ENCODE measurements around the gene MRPS21. TPM values are rescaled to one million over a fixed set of nuclear protein-coding genes. Genes with fewer than 3 reads are reported as not detected.

The MRPS21 gene
- total RNA-seq, 1 donor from 2014 or later, result 96.2 TPM

- no peaks in the 10 kb centered on the region for H3K9me3 Mint-ChIP-seq
- no peaks in the 10 kb centered on the region for H3K27me3 Mint-ChIP-seq (ENCODE audit: low read depth)
- no peak for DNase-seq (ENCODE audit: low read depth, low spot score)
- H3K4me3 Mint-ChIP-seq, result no peak overlapping the region
- no peak overlapping the region for H3K27ac Mint-ChIP-seq (ENCODE audit: unreplicated experiment)
- peaks cover 25% of the 10 kb centered on the region for H3K36me3 Mint-ChIP-seq (ENCODE audit: low read depth)
- no peak for TF ChIP-seq CTCF (conservative IDR thresholded peaks at IDR 0.05)
- no peaks in the 10 kb centered on the region for H3K4me1 Mint-ChIP-seq
Observed at GRCh38 chr1:150346316-150346715, 52.7 kb downstream of the MRPS21 start.

- TF ChIP-seq CTCF (conservative IDR thresholded peaks at IDR 0.05), result no peak
- DNase-seq (ENCODE audit: low read depth, low spot score), result no peak
- Mint-ChIP-seq H3K27me3 (ENCODE audit: low read depth) (no peaks in the 10 kb centered on the region), H3K36me3 (ENCODE audit: low read depth) (peaks cover 22% of the 10 kb centered on the region), H3K9me3 (no peaks in the 10 kb centered on the region), H3K4me1 (no peaks in the 10 kb centered on the region), H3K4me3 (no peak overlapping the region), H3K27ac (ENCODE audit: unreplicated experiment) (no peak overlapping the region)
Observed at GRCh38 chr1:150352866-150353265, 59.2 kb downstream of the MRPS21 start.

Other genes starting within 250 kb of the MRPS21 start
- 48.8 and 53.1 TPM in 2 replicates for gene VPS45, start 226.1 kb upstream of the MRPS21 start, total RNA-seq
- gene PLEKHO1, start 143.9 kb upstream of the MRPS21 start, total RNA-seq, result 106 and 113 TPM in 2 replicates
- gene ANP32E, start 57.7 kb upstream of the MRPS21 start, total RNA-seq, result 110 and 114 TPM in 2 replicates
- 28.9 and 31.9 TPM in 2 replicates for gene CA14, start 36.1 kb upstream of the MRPS21 start, total RNA-seq
- gene APH1A, start 24.8 kb upstream of the MRPS21 start, total RNA-seq, result 142 and 145 TPM in 2 replicates
- 15.0 and 16.1 TPM in 2 replicates for gene C1orf54, start 21.1 kb upstream of the MRPS21 start, total RNA-seq
- 3.7 and 5.0 TPM in 2 replicates for gene CIART, start 11.3 kb upstream of the MRPS21 start, total RNA-seq
- 85.9 and 86.6 TPM in 2 replicates for gene PRPF3, start 27.7 kb downstream of the MRPS21 start, total RNA-seq
- 40.8 and 43.6 TPM in 2 replicates for gene RPRD2, start 70.3 kb downstream of the MRPS21 start, total RNA-seq
- 30.0 and 31.1 TPM in 2 replicates for gene TARS2, start 193.6 kb downstream of the MRPS21 start, total RNA-seq
- gene ECM1, start 214.2 kb downstream of the MRPS21 start, total RNA-seq, result 5.3 and 5.5 TPM in 2 replicates
- gene FALEC, start 221.9 kb downstream of the MRPS21 start, total RNA-seq, result 1.2 and 1.3 TPM in 2 replicates

Measured in neural crest cell (in vitro differentiated cells).